HG02973 (cell line): Measurements from ENCODE around the gene GPR171.

Source experiments
- ATAC-seq: cut with Tn5 transposase; IDR thresholded peaks from one replicate; pipeline ENCODE4 v1.9.1; 2021; ENCODE audit warnings: moderate library complexity; ENCODE audit not compliant: unreplicated experiment

The GPR171 gene

GRCh38 chr3:151182349-151183079 is 20.5 kb downstream of the GPR171 start:
- no peak for ATAC-seq

DNA sequence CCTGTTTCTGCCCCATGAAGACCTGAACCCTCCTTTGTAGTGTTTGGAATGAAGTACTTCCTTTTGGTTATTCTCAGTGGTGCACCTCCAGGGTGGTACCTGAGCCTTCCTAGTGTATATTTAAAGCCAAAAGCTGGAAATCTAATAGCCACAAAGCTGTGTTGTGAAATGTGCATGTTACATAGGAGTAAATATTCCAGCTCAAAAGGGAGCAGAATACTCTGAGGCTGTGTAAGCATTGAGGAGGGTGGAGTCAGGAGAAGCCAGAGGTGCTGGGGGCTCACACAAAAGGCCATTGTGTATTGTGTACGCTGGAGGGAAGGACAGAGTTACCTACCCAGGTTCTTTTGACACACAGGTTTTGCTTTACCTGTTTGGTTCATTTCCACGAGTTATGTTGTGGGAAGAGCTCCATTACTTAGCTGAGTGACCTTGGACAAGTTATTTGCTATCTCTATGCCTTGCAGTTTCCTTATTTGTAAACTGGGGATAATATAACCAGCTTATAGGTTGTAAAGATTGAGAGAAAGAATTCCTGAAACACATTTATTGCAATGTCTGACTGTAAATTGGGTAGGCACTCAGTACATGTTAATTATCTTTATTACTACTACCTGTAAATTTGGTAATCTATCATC is 24.7 kb downstream of the GPR171 start:
- no peak for ATAC-seq

DNA sequence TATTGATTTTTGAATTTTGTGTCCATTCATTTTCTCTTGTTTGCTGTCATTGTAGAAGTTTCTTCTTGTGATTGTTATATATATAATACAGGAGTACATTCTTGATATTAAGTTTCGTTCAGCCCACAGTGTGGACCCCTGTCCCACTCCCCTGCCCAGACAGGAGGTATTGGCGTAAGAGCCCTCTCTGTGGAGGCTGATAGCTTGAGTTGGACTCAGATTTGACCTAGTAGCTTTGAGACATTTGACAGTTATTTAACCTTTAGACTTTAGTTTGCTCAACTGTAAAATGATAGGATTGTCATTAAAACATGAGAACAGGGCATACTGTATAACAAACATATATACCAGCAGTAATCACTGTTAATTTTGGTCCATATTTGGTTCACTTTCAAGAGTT is 27.1 kb downstream of the GPR171 start:
- no peak for ATAC-seq

DNA sequence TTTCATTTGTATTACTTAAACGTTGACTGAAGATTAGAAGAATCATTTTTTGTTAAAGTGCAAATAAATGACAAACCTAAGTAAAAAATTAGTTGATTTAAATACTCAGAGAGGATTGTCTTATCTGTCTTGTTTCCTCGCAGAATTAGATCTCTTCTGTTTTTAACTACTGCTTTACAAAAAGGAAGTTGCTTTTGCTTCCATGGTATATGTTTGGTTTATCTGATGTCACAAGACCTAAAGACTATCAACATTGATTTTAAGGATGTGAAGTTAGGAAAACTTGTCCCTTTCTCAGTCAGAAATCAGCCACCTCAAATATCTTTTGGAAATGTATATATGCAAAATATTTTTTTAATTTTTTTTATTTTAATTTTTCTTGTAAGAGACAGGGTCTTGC is 28.7 kb downstream of the GPR171 start:
- no peak for ATAC-seq

DNA sequence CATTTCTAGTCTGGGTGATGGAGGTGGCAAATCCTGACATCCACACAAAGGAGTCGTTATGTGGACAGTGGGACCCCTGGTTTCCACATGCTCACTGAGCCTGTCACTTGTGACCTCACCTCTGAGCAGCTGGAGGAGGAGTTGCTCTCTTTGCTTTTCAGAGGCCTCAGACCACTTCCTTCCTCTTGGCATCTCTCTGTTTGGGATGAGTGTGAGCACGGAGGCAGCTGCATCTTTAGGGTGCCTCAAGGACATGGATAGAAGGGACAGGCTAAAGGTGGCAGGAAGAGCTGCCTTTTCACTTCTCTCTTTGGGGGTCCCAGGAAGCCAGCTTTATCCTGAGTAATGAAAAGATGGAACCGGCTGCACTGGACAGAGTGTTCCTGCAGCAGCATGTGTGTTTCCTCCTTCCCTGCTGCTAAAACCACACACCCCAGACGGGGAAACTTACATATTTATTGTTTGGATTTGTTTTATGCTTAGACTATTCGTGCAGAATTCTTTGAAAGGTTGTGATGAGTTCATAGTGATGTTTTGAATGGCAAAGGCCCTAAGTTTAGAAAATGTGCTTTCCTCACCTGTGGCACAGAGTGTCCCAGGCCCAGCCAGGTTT is 31.8 kb downstream of the GPR171 start:
- ATAC-seq = peak; percentile 58

GRCh38 chr3:151169948-151170679 is 32.9 kb downstream of the GPR171 start:
- ATAC-seq = peak; percentile 21

DNA sequence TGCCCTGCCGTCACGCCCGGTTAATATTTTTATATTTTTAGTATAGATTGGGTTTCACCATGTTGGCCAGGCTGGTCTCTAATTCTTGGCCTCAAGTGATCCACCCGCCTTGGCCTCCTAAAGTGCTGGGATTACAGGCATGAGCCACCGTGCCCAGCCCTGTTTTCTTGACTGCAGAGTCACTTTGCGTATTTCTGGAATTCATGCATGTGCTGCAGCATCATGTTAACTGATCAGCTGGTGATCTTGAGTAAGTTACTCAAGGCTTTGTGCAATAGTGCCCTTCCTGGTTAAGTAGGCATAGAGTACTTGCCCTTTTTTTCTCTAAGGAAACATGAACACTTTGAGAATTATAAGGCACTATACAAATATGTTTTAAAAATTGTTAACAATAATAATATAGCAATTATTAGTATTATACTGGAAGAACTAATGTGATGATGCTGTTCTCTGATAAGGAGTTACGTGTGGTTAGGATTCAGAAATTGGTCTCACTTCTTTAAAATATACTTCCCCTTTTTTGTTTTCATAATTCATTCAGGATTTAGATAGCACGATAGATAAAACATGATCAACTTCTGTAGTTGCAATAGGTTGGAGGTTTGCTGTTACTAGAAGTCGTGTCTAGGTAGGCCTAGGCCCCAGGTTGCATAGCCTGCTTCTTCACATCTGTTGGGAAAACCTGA is 33.6 kb downstream of the GPR171 start:
- ATAC-seq = peak; percentile 52

- peak; percentile 57 for ATAC-seq
These were observed 34.5 kb downstream of the GPR171 start for GRCh38 chr3:151168269-151169094.

GRCh38 chr3:151166161-151166560 is 36.9 kb downstream of the GPR171 start:
- ATAC-seq = no peak

- ATAC-seq = no peak
These were observed 37.8 kb downstream of the GPR171 start for GRCh38 chr3:151165226-151165625.

DNA sequence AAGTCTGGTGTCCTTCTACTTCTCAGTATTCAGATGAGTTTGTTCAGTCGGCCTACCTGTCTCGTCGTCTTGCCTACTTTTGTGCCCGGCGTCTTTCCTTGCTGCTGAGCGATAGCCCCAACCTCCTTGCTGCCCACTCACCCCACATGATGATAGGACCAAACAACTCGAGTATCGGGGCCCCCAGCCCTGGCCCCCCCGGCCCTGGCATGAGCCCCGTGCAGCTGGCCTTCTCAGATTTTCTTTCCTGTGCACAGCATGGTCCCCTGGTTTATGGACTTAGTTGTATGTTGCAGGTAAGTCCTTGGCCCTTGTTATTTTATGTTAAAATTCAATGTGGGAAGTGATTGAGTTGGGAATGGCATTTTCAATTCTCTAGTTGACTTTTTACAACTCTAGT is 43.2 kb downstream of the GPR171 start:
- ATAC-seq = no peak

- peak; percentile 82 for ATAC-seq
These were observed 46.3 kb downstream of the GPR171 start for GRCh38 chr3:151156618-151157216.

DNA sequence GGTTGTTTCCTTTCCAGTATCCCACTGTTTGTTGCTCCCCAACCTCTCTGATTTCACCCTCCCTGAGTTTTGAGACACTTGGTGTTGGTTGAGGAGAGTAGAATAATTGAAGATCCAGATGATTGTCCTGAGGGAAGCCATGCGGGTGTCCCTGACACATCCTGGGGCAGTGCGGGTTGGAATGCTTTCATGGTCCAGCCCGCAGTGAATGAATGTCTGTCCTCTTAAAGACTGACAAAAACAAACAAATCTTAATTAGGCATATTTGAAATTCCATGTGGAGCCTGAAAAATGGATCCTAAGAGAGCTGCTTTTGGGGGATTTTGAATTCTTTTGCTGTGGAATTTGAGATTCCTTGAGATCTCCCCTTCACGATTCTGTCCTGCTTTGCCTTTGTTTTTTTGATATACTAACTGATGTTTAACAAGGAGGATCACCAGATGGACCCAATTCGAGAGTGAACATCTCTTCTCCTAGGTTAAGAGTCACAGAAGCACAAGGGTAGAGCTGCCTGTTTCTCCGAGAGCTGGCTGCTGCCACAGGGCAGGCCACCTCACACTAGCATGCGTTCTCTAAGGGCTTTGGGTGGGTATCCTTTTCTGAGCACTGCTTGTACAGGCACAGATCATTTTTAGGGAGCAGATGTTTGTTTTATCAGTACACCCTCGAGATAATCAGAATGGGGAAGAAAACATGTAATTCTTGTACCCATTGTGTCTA is 47.4 kb downstream of the GPR171 start:
- no peak for ATAC-seq

- no peak for ATAC-seq
These were observed 48.5 kb downstream of the GPR171 start for GRCh38 chr3:151154566-151154965.

- no peak for ATAC-seq
These were observed 50.4 kb downstream of the GPR171 start for GRCh38 chr3:151152455-151153079.
